ENCODE measurements around the gene PDE4B. TPM values are rescaled to one million over a fixed set of nuclear protein-coding genes. Genes with fewer than 3 reads are reported as not detected.

The PDE4B gene
- total RNA-seq, 1 experiment from 2014 or later, result 3.3 TPM

DNA sequence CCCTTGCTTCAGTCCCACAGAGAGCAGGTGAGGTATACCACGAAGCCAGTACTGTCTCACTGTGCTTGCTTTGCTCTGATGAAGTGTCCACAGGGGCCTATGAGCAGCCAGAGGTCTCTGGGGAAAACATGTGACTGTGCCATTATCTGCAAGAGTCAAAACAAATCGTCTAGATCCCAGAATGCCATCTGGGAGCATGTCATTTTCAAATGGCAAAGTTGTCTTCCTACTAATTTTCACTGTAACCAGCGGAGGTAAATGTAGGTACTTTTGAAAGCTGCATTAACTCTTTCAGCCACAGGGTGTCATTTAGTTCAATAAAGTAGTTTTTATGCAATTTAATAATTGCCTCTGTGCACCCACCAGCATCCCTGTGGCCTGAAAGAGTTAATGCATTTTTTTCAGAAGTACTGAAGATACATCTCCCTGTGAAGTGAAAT lies 567.6 kb downstream of the PDE4B start:
- H3K27ac Mint-ChIP-seq (ENCODE audit: low read depth, unreplicated experiment), result no peak overlapping the region
- TF ChIP-seq, protein P1, sequence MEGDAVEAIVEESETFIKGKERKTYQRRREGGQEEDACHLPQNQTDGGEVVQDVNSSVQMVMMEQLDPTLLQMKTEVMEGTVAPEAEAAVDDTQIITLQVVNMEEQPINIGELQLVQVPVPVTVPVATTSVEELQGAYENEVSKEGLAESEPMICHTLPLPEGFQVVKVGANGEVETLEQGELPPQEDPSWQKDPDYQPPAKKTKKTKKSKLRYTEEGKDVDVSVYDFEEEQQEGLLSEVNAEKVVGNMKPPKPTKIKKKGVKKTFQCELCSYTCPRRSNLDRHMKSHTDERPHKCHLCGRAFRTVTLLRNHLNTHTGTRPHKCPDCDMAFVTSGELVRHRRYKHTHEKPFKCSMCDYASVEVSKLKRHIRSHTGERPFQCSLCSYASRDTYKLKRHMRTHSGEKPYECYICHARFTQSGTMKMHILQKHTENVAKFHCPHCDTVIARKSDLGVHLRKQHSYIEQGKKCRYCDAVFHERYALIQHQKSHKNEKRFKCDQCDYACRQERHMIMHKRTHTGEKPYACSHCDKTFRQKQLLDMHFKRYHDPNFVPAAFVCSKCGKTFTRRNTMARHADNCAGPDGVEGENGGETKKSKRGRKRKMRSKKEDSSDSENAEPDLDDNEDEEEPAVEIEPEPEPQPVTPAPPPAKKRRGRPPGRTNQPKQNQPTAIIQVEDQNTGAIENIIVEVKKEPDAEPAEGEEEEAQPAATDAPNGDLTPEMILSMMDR (IDR thresholded peaks at IDR 0.05; ENCODE audit: unreplicated experiment), result no peak
- H3K4me1 Mint-ChIP-seq (ENCODE audit: insufficient read depth, unreplicated experiment), result no peaks in the 10 kb centered on the region
- ChIA-PET CTCF (interaction anchor here (0.6 to 2.1 kb wide), 6 partner anchors 13 to 107 kb away, joined by 3 to 10 read pairs (median 4); no protein-coding TSS in a partner anchor), POLR2A (interaction anchor here (0.6 to 1.2 kb wide), 3 partner anchors 29 to 112 kb away, joined by 3 read pairs; no protein-coding TSS in a partner anchor)
- H3K9me3 Mint-ChIP-seq (ENCODE audit: unreplicated experiment), result no peaks in the 10 kb centered on the region
- intact Hi-C loops (cut with micrococcal nuclease), result no loop called here
- H3K4me3 Mint-ChIP-seq (ENCODE audit: unreplicated experiment), result no peak overlapping the region
- DNase-seq (ENCODE audit: unreplicated experiment), result no peak
- BruUV-seq (replicated peaks), result no TSS peak
- H3K36me3 Mint-ChIP-seq (ENCODE audit: insufficient read depth, unreplicated experiment), result peaks cover 53% of the 10 kb centered on the region
- H3K27me3 Mint-ChIP-seq (ENCODE audit: insufficient read depth, unreplicated experiment), result no peaks in the 10 kb centered on the region

DNA sequence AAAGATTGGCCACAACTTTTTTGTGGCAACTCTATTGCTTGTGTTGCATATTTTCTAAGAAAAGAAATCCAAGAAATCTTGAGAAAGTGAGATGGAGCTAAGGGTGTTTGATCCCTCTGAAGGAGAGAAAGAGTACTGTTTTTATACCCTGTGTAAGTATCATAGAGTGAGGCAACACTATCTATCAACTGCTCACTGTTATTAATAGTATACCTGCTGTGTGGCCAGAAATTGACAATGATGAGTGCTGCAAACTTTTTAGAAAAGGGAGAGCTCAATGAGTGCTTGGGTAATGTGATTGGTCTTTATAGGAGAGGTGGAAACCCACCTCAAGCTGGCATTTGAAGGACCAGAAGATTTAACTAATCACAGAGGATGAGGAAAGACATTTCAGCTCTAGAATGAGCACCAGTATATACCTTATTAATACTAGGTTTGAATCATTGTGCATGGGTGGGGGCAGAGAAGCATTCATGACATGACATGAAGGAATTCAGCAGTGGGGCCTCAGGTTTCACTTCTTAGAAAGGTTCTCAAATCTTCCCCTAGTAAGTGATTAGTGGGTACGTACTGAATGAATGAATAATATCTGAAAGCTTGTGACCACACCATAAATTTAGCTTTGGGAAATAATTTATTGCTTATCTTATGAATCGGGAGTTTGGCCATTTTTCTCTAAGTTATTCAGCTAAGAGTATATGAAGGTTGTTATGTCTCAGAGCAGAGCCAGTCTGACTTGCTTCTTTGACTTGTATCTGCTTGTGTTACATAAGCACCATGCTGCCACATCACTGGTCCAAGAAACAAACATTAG lies 572.1 kb downstream of the PDE4B start:
- BruUV-seq (replicated peaks), result no TSS peak
- TF ChIP-seq, protein P1 (IDR thresholded peaks at IDR 0.05; ENCODE audit: unreplicated experiment), result no peak
- Mint-ChIP-seq H3K9me3 (ENCODE audit: unreplicated experiment) (no peaks in the 10 kb centered on the region), H3K4me3 (ENCODE audit: unreplicated experiment) (no peak overlapping the region), H3K36me3 (ENCODE audit: insufficient read depth, unreplicated experiment) (peaks cover 76% of the 10 kb centered on the region), H3K27me3 (ENCODE audit: insufficient read depth, unreplicated experiment) (no peaks in the 10 kb centered on the region), H3K27ac (ENCODE audit: low read depth, unreplicated experiment) (peak overlapping the region; percentile 37), H3K4me1 (ENCODE audit: insufficient read depth, unreplicated experiment) (no peaks in the 10 kb centered on the region)
- intact Hi-C loops (cut with micrococcal nuclease), result no loop called here
- DNase-seq (ENCODE audit: unreplicated experiment), result no peak
- ChIA-PET CTCF (interaction anchor here (0.8 to 1.9 kb wide), 5 partner anchors 18 to 86 kb away, joined by 3 to 10 read pairs (median 3); no protein-coding TSS in a partner anchor), POLR2A (no interaction called here)

DNA sequence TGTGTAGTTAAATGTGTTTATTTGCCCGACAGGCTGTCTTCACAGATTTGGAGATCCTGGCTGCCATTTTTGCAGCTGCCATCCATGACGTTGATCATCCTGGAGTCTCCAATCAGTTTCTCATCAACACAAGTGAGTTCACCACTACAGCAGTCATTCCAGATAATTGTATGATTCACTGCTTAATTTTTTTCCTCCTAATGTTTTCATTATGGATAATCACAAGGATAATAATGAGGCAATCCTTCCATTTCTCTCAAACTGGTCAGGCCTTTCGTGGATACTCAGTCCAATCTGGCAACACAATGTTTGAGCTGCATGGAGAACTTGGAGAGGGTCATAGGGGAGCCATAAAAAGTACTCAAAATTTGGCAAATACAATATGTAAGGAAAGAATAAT lies 572.9 kb downstream of the PDE4B start:
- no peaks in the 10 kb centered on the region for H3K9me3 Mint-ChIP-seq (ENCODE audit: unreplicated experiment)
- BruUV-seq (replicated peaks), result no TSS peak
- H3K4me3 Mint-ChIP-seq (ENCODE audit: unreplicated experiment), result no peak overlapping the region
- POLR2A ChIA-PET, result no interaction called here
- CTCF ChIA-PET, result interaction anchor here (0.8 to 1.9 kb wide), 4 partner anchors 19 to 81 kb away, joined by 3 to 10 read pairs (median 4); no protein-coding TSS in a partner anchor
- H3K27ac Mint-ChIP-seq (ENCODE audit: low read depth, unreplicated experiment), result no peak overlapping the region
- intact Hi-C loops (cut with micrococcal nuclease), result no loop called here
- TF ChIP-seq, protein P1 (IDR thresholded peaks at IDR 0.05; ENCODE audit: unreplicated experiment), result no peak
- H3K4me1 Mint-ChIP-seq (ENCODE audit: insufficient read depth, unreplicated experiment), result no peaks in the 10 kb centered on the region
- peaks cover 84% of the 10 kb centered on the region for H3K36me3 Mint-ChIP-seq (ENCODE audit: insufficient read depth, unreplicated experiment)
- DNase-seq (ENCODE audit: unreplicated experiment), result no peak
- H3K27me3 Mint-ChIP-seq (ENCODE audit: insufficient read depth, unreplicated experiment), result no peaks in the 10 kb centered on the region

DNA sequence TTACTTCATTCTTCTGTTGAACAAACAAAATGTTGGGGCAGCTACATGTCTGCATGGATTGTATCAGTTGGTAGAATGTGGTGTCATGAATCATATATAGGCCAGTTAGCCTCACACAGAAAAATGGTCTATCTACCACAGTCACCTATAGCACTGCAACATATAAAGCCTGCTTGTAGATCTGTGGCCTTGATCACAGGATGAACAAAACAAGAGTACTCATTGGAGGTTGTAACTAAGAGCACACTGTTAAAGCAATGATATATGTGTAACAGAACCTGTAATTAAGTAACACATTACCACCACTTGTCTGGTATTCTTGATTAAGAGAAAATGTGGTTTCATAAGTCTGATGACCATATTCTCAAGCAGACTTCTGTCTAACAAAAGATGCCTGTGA lies 573.9 kb downstream of the PDE4B start:
- no peak for DNase-seq (ENCODE audit: unreplicated experiment)
- intact Hi-C loops (cut with micrococcal nuclease), result no loop called here
- TF ChIP-seq, protein P1 (IDR thresholded peaks at IDR 0.05; ENCODE audit: unreplicated experiment), result no peak
- CTCF ChIA-PET, result interaction anchor here (1.3 kb wide), 1 partner anchor 70 kb away, joined by 7 read pairs; no protein-coding TSS in a partner anchor
- POLR2A ChIA-PET, result interaction anchor here (1.8 kb wide), 1 partner anchor 10 kb away, joined by 5 read pairs; no protein-coding TSS in a partner anchor
- H3K4me1 Mint-ChIP-seq (ENCODE audit: insufficient read depth, unreplicated experiment), result no peaks in the 10 kb centered on the region
- no peaks in the 10 kb centered on the region for H3K9me3 Mint-ChIP-seq (ENCODE audit: unreplicated experiment)
- BruUV-seq (replicated peaks), result no TSS peak
- peaks cover 91% of the 10 kb centered on the region for H3K36me3 Mint-ChIP-seq (ENCODE audit: insufficient read depth, unreplicated experiment)
- no peak overlapping the region for H3K27ac Mint-ChIP-seq (ENCODE audit: low read depth, unreplicated experiment)
- no peak overlapping the region for H3K4me3 Mint-ChIP-seq (ENCODE audit: unreplicated experiment)
- no peaks in the 10 kb centered on the region for H3K27me3 Mint-ChIP-seq (ENCODE audit: insufficient read depth, unreplicated experiment)

Data from MCF 10A (cell line).